Gastroesophageal sphincter (tissue), 4 donors: ENCODE results near the gene CDK5R1. TPM values are rescaled to one million over a fixed set of nuclear protein-coding genes. Genes with fewer than 3 reads are reported as not detected.

Source experiments
- ATAC-seq: fragments of 150-250 bp; one replicate; pipeline ENCODE4 v1.9.1; 2016; ENCODE audit warnings: mild to moderate bottlenecking, moderate library complexity
- H3K27ac ChIP-seq, 4 donors: fragments of 200-600 bp; sonication (generic) in 3 of 4; 1 replicate in 3 of 4; 2 replicates in 1 of 4; pipeline ENCODE4 v1.5.1; 2016 to 2019
- H3K27me3 ChIP-seq: fragments of 200-600 bp; sonication (generic); one replicate; pipeline ENCODE4 v1.5.1; 2019
- H3K36me3 ChIP-seq, 2 donors: fragments of 200-600 bp; sonication (generic); one replicate each; pipeline ENCODE4 v1.5.1; 2019; ENCODE audit warnings: control low read depth in 1 of 2
- H3K4me1 ChIP-seq, 3 donors: fragments of 200-600 bp; sonication (generic); 1 replicate in 2 of 3; 2 replicates in 1 of 3; pipeline ENCODE4 v1.5.1; 2016 to 2019; ENCODE audit warnings: control low read depth in 2 of 3
- H3K4me3 ChIP-seq, 2 donors: fragments of 200-600 bp; sonication (generic); one replicate each; pipeline ENCODE4 v1.5.1; 2019; ENCODE audit warnings: mild to moderate bottlenecking in 1 of 2, moderate library complexity in 1 of 2
- H3K9me3 ChIP-seq, 3 donors: fragments of 200-600 bp; sonication (generic); one replicate each; pipeline ENCODE4 v1.5.1; 2017 to 2019; ENCODE audit warnings: control low read depth in 2 of 3
- EP300 ChIP-seq: sonication (generic); formaldehyde crosslinking; IDR thresholded peaks from one replicate; pipeline ENCODE4 v1.6.1; 2017; ENCODE audit warnings: antibody characterized with exemption, mild to moderate bottlenecking
- POLR2A ChIP-seq, 2 donors: fragments of 450-650 bp; IDR thresholded peaks; one replicate each; pipeline ENCODE4 v1.6.1; 2017; ENCODE audit warnings: antibody characterized with exemption in 2 of 2, mild to moderate bottlenecking in 2 of 2, moderate library complexity in 1 of 2
- POLR2AphosphoS5 ChIP-seq: sonication (generic); formaldehyde crosslinking; IDR thresholded peaks from one replicate; pipeline ENCODE4 v1.6.1; 2017; ENCODE audit warnings: antibody characterized with exemption
- WGBS, 2 donors: methylation state at CpG; one replicate each; pipeline ENCODE4 v1.1.5; 2018; ENCODE audit warnings: low coverage in 1 of 2; 5-methylcytosine and 5-hydroxymethylcytosine counted together
- total RNA-seq, 4 donors: library from RNA; depleted of rRNA; stranded (reverse); fragments of >200 nt; gene quantifications; one replicate each; pipeline ENCODE4 v1.1.0, GENCODE V29; 2016
- TF ChIP-seq, protein P1 (sequence below), 4 experiments: fragments of 200-600 bp in 2 of 4; fragments of 450-650 bp in 2 of 4; sonication (generic) in 1 of 4; IDR thresholded peaks; one replicate each; pipeline ENCODE4 v1.5.1; 2017 to 2019; ENCODE audit warnings: antibody characterized with exemption in 4 of 4, mild to moderate bottlenecking in 2 of 4, moderate library complexity in 2 of 4

CDK5R1 gene
- total RNA-seq, 4 donors from 2014 or later: 0.54 to 1.5 (median 1.0) TPM; not detected in 1

DNA sequence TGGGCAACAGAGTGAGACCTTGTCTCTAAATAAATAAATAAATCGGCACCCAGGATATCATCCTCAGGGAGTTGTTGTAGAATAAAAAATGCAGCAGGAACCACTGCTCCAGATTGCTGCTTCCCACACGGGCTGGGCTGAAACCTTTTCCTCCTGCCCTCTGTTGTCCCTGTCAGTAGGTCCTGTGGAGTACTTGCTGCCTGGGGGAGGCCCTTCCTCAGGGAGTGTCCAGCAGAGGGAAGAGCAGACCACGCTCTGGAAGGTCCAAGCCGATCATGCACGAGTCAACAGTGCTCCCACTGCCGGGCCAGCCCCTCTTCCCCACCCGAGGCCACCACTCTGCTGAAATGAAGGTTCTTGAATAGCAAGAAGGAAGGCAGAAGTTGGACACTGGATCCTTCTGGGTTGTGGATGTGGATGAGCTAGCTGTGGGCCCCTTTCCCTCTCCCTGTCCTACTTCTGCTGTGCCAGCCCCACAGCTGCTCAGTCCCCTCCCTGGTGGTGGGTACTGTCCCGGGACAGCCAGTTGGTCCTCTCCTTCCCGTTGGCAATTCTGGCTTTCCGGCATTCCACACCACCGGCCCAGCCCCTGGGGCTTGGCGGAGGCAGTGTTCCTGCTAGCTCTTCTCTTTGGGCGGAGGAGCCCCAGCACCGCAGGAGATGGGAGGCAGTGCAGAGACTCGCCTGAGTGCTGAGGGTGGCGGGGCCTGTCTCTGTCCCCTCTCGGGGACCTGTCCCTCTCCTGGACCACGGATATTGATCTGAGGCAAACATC is 10.8 kb downstream of the CDK5R1 start:
- Histone ChIP-seq H3K4me1 (peaks cover 0 to 14% (median 0%) of the 10 kb centered on the region in 3 donors), H3K9me3 (no peaks in the 10 kb centered on the region), H3K4me3 (no peak overlapping the region), H3K36me3 (peaks cover 0 to 5% of the 10 kb centered on the region in 2 donors), H3K27me3 (no peaks in the 10 kb centered on the region), H3K27ac (no peak overlapping the region)
- WGBS, 2 donors: 61 to 65% methylated on average over 4 to 7 of the region's 18 CpGs
- ATAC-seq: no peak
- TF ChIP-seq, protein P1, sequence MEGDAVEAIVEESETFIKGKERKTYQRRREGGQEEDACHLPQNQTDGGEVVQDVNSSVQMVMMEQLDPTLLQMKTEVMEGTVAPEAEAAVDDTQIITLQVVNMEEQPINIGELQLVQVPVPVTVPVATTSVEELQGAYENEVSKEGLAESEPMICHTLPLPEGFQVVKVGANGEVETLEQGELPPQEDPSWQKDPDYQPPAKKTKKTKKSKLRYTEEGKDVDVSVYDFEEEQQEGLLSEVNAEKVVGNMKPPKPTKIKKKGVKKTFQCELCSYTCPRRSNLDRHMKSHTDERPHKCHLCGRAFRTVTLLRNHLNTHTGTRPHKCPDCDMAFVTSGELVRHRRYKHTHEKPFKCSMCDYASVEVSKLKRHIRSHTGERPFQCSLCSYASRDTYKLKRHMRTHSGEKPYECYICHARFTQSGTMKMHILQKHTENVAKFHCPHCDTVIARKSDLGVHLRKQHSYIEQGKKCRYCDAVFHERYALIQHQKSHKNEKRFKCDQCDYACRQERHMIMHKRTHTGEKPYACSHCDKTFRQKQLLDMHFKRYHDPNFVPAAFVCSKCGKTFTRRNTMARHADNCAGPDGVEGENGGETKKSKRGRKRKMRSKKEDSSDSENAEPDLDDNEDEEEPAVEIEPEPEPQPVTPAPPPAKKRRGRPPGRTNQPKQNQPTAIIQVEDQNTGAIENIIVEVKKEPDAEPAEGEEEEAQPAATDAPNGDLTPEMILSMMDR (IDR thresholded peaks at IDR 0.05): no peak
- TF ChIP-seq POLR2AphosphoS5 (no peak), POLR2A (IDR thresholded peaks at IDR 0.05) (no peak), EP300 (no peak)

DNA sequence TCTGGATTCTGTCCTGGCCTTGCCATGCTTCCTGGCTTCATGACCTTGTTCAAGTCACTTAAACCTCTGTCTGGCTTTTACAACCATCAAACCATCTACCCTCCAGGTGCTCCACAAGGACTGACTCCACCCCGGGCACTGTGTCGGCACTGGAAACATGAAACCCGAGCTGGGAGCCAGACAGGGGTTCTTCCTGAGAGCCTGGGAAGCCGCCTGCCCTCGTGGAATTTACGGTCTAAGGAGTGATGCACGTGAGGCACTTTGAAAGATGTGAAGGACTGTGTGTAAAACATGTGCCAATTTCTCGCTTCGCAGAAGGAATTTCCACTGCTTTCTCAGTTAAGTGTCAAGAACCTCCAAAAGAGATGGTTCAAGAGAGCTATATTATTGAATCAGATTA is 11.6 kb downstream of the CDK5R1 start:
- no peak overlapping the region for H3K27ac ChIP-seq
- H3K4me3 ChIP-seq: no peak overlapping the region
- TF ChIP-seq EP300 (no peak), POLR2AphosphoS5 (no peak), POLR2A (IDR thresholded peaks at IDR 0.05) (no peak)
- TF ChIP-seq, protein P1 (IDR thresholded peaks at IDR 0.05): no peak

GRCh38 chr17:32502013-32502412 is 15.2 kb downstream of the CDK5R1 start:
- Histone ChIP-seq H3K9me3 (no peaks in the 10 kb centered on the region), H3K27ac (no peak overlapping the region), H3K4me3 (no peak overlapping the region), H3K27me3 (no peaks in the 10 kb centered on the region), H3K4me1 (peaks cover 0 to 12% (median 0%) of the 10 kb centered on the region in 3 donors), H3K36me3 (no peaks in the 10 kb centered on the region)
- WGBS, 2 donors: 88 to 100% methylated on average over 2 of the region's 3 CpGs
- no peak for TF ChIP-seq POLR2AphosphoS5
- no peak for TF ChIP-seq POLR2A (IDR thresholded peaks at IDR 0.05)
- TF ChIP-seq, protein P1 (IDR thresholded peaks at IDR 0.05): no peak
- TF ChIP-seq EP300: no peak
- no peak for ATAC-seq

More for the DNA sequence above, 11.6 kb downstream of the CDK5R1 start:
- H3K9me3 ChIP-seq: no peaks in the 10 kb centered on the region
- H3K36me3 ChIP-seq: peaks cover 0 to 3% of the 10 kb centered on the region in 2 donors
- WGBS, 2 donors: 65 to 80% methylated on average over 1 to 5 of the region's 9 CpGs
- ATAC-seq: no peak
- H3K4me1 ChIP-seq: peaks cover 0 to 14% (median 0%) of the 10 kb centered on the region in 3 donors
- H3K27me3 ChIP-seq: no peaks in the 10 kb centered on the region

DNA sequence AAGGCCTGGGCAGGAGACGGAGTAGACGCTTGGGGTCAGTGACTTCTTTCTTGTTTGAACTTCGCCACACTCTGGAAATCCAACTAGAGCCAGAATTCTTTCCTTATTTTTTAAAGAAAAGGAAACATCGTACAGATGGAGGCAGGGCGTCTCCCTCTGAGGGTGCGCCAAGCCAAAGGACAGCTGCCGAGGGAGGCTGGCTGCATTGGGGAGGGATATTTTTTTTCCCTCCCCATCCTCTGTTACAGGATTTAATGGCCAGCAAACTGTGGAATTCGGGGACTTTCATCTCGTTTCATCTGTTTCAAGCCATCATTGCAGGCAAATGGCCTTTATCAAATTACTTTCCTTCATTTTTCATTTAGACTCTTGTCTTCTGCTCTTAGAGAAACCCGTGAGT is 15.9 kb downstream of the CDK5R1 start:
- no peaks in the 10 kb centered on the region for H3K36me3 ChIP-seq
- 61 to 73% methylated on average over 7 to 8 of the region's 10 CpGs for WGBS, 2 donors
- H3K9me3 ChIP-seq: no peaks in the 10 kb centered on the region
- H3K27me3 ChIP-seq: no peaks in the 10 kb centered on the region
- H3K4me3 ChIP-seq: no peak overlapping the region
- TF ChIP-seq, protein P1 (IDR thresholded peaks at IDR 0.05): no peak
- TF ChIP-seq POLR2AphosphoS5: no peak
- TF ChIP-seq EP300: no peak
- no peak for TF ChIP-seq POLR2A (IDR thresholded peaks at IDR 0.05)
- ATAC-seq: no peak
- peaks cover 0 to 12% (median 0%) of the 10 kb centered on the region in 3 donors for H3K4me1 ChIP-seq
- no peak overlapping the region for H3K27ac ChIP-seq
